H9 (cell line): ENCODE measurements around the gene NOP53. TPM values are rescaled to one million over a fixed set of nuclear protein-coding genes. Genes with fewer than 3 reads are reported as not detected.

ENCODE experiments used
- DNase-seq: peaks from one replicate; pipeline ENCODE4 v3.0.0-alpha.2; 2017
- H2AFZ ChIP-seq: one replicate; pipeline ENCODE4 v1.6.1; 2013; ENCODE audit warnings: mild to moderate bottlenecking, low read length, control low read depth, moderate library complexity
- H2AK5ac ChIP-seq: 2 replicates; pipeline ENCODE4 v1.6.1; 2013; ENCODE audit warnings: low read length, control low read depth, mixed read lengths; ENCODE audit not compliant: insufficient read length
- H2BK120ac ChIP-seq: one replicate; pipeline ENCODE4 v1.6.1; 2013; ENCODE audit warnings: low read depth, mild to moderate bottlenecking, low read length, control low read depth, inconsistent platforms; ENCODE audit not compliant: poor library complexity, severe bottlenecking
- H2BK12ac ChIP-seq: 2 replicates; pipeline ENCODE4 v1.6.1; 2013; ENCODE audit warnings: low read length, control low read depth, mixed read lengths, low read depth; ENCODE audit not compliant: insufficient read length
- H2BK15ac ChIP-seq: 2 replicates; pipeline ENCODE4 v1.6.1; 2013; ENCODE audit warnings: low read depth, low read length, control low read depth
- H2BK20ac ChIP-seq: one replicate; pipeline ENCODE4 v1.6.1; 2013; ENCODE audit warnings: low read depth, mild to moderate bottlenecking, low read length, control low read depth, inconsistent platforms; ENCODE audit not compliant: poor library complexity, severe bottlenecking
- H2BK5ac ChIP-seq: 2 replicates; pipeline ENCODE4 v1.6.1; 2013; ENCODE audit warnings: low read length, control low read depth, mixed read lengths; ENCODE audit not compliant: insufficient read length
- H3K14ac ChIP-seq: 2 replicates; pipeline ENCODE4 v1.6.1; 2013; ENCODE audit warnings: low read length, control low read depth; ENCODE audit not compliant: insufficient read depth
- H3K18ac ChIP-seq: 2 replicates; pipeline ENCODE4 v1.6.1; 2013; ENCODE audit warnings: low read depth, mild to moderate bottlenecking, mixed read lengths, low read length, control low read depth; ENCODE audit not compliant: insufficient read length
- H3K23ac ChIP-seq: 2 replicates; pipeline ENCODE4 v1.6.1; 2013; ENCODE audit warnings: low read length, control low read depth, mixed read lengths, low read depth; ENCODE audit not compliant: insufficient read length
- H3K23me2 ChIP-seq: 2 replicates; pipeline ENCODE4 v1.6.1; 2013; ENCODE audit warnings: low read depth, mild to moderate bottlenecking, mixed read lengths, low read length, control low read depth; ENCODE audit not compliant: insufficient read length, poor library complexity, severe bottlenecking
- H3K27ac ChIP-seq: 2 replicates; pipeline ENCODE4 v1.5.1; 2013; ENCODE audit warnings: low read length, control low read depth, mixed read lengths, low read depth; ENCODE audit not compliant: insufficient read length
- H3K27me3 ChIP-seq: 2 replicates; pipeline ENCODE4 v1.6.1; 2013; ENCODE audit warnings: low read length, control low read depth, inconsistent platforms; ENCODE audit not compliant: insufficient read depth
- H3K4ac ChIP-seq: 2 replicates; pipeline ENCODE4 v1.6.1; 2013; ENCODE audit warnings: low read depth, mild to moderate bottlenecking, control low read depth, inconsistent platforms, low read length, moderate library complexity
- H3K4me1 ChIP-seq: 2 replicates; pipeline ENCODE4 v1.6.1; 2013; ENCODE audit warnings: low read length, control low read depth, inconsistent platforms; ENCODE audit not compliant: insufficient read depth
- H3K4me2 ChIP-seq: 2 replicates; pipeline ENCODE4 v1.6.1; 2013; ENCODE audit warnings: low read length, control low read depth, mixed read lengths; ENCODE audit not compliant: insufficient read length, insufficient read depth
- H3K56ac ChIP-seq: 2 replicates; pipeline ENCODE4 v1.6.1; 2013; ENCODE audit warnings: low read depth, mild to moderate bottlenecking, mixed read lengths, low read length, control low read depth; ENCODE audit not compliant: insufficient read length
- H3K79me1 ChIP-seq: 2 replicates; pipeline ENCODE4 v1.6.1; 2013; ENCODE audit warnings: low read depth, mild to moderate bottlenecking, moderate library complexity, low read length, control low read depth, inconsistent platforms; ENCODE audit not compliant: insufficient read depth, poor library complexity, severe bottlenecking
- H3K79me2 ChIP-seq: 2 replicates; pipeline ENCODE4 v1.6.1; 2013; ENCODE audit warnings: low read length, control low read depth, inconsistent platforms; ENCODE audit not compliant: insufficient read depth
- H3K9ac ChIP-seq: 2 replicates; pipeline ENCODE4 v1.6.1; 2013; ENCODE audit warnings: low read length, control low read depth, mixed read lengths; ENCODE audit not compliant: insufficient read length; ENCODE audit errors: extremely low read depth
- H3K9me3 ChIP-seq: one replicate; pipeline ENCODE4 v1.6.1; 2013; ENCODE audit warnings: low read depth, low read length, inconsistent platforms; ENCODE audit not compliant: control insufficient read depth
- H3T11ph ChIP-seq: one replicate; pipeline ENCODE4 v1.6.1; 2013; ENCODE audit warnings: mild to moderate bottlenecking, low read length, control low read depth, inconsistent platforms
- H4K20me1 ChIP-seq: one replicate; pipeline ENCODE4 v1.6.1; 2013; ENCODE audit not compliant: control insufficient read depth, insufficient read length, insufficient read depth
- H4K5ac ChIP-seq: 2 replicates; pipeline ENCODE4 v1.6.1; 2013; ENCODE audit warnings: low read depth, mild to moderate bottlenecking, mixed read lengths, low read length, control low read depth; ENCODE audit not compliant: insufficient read length
- H4K8ac ChIP-seq: replicated peaks from 2 replicates; pipeline ENCODE4 v1.6.1; 2013; ENCODE audit warnings: low read length, control low read depth, mixed read lengths, low read depth; ENCODE audit not compliant: insufficient read length
- H4K91ac ChIP-seq: 2 replicates; pipeline ENCODE4 v1.6.1; 2013; ENCODE audit warnings: low read depth, mild to moderate bottlenecking, moderate library complexity, mixed read lengths, low read length, control low read depth; ENCODE audit not compliant: insufficient read length
- H3K27ac Mint-ChIP-seq, 3 experiments: 2 replicates in 2 of 3; 3 replicates in 1 of 3; pipeline ENCODE4 v1.8.0; 2020 to 2021; ENCODE audit warnings: mixed read lengths in 3 of 3, mild to moderate bottlenecking in 1 of 3, moderate library complexity in 1 of 3
- H3K27me3 Mint-ChIP-seq: 2 replicates; pipeline ENCODE4 v1.8.0; 2021; ENCODE audit warnings: low read depth, mild to moderate bottlenecking, moderate library complexity, mixed read lengths
- H3K36me3 Mint-ChIP-seq, 3 experiments: 2 replicates in 2 of 3; 3 replicates in 1 of 3; pipeline ENCODE4 v1.8.0; 2020 to 2021; ENCODE audit warnings: low read depth in 3 of 3, mixed read lengths in 3 of 3; ENCODE audit not compliant: insufficient read depth in 1 of 3
- H3K4me1 Mint-ChIP-seq, 2 experiments: 2 replicates each; pipeline ENCODE4 v1.8.0; 2020; ENCODE audit warnings: mixed read lengths in 2 of 2
- H3K4me3 Mint-ChIP-seq, 2 experiments: 2 replicates in 1 of 2; 3 replicates in 1 of 2; pipeline ENCODE4 v1.8.0; 2020 to 2021; ENCODE audit warnings: mild to moderate bottlenecking in 2 of 2, mixed read lengths in 2 of 2, moderate library complexity in 1 of 2
- H3K9me3 Mint-ChIP-seq, 2 experiments: 2 replicates in 1 of 2; 3 replicates in 1 of 2; pipeline ENCODE4 v1.8.0; 2020; ENCODE audit warnings: mild to moderate bottlenecking in 2 of 2, mixed read lengths in 2 of 2, moderate library complexity in 1 of 2
- CTCF ChIP-seq: fragments of 200-600 bp; sonication (generic); conservative IDR thresholded peaks from 3 replicates; pipeline ENCODE4 v1.8.0; 2021; ENCODE audit warnings: antibody characterized with exemption, mild to moderate bottlenecking
- WGBS: extraction: QIAGEN DNeasy Blood & Tissue Kit; methylation state at CpG from one replicate; pipeline ENCODE4 v1.1.7; 2013; ENCODE audit warnings: missing lambda C conversion rate, low lambda C conversion rate, mixed read lengths; ENCODE audit not compliant: insufficient read length; ENCODE audit errors: extremely low coverage; 5-methylcytosine and 5-hydroxymethylcytosine counted together
- total RNA-seq: library from RNA; stranded (reverse); gene quantifications from 2 replicates; pipeline ENCODE4 v1.2.1, GENCODE V29; 2021

The NOP53 gene
- total RNA-seq, 1 experiment from 2014 or later, result 325 TPM

GRCh38 chr19:47757617-47758442 lies 12.5 kb downstream of the NOP53 start:
- no peak overlapping the region for H2BK5ac ChIP-seq
- no peak overlapping the region for H3K4me3 Mint-ChIP-seq

More at GRCh38 chr19:47757617-47758442, 12.5 kb downstream of the NOP53 start:
- Histone ChIP-seq H3K18ac (no peak overlapping the region), H2BK20ac (no peak overlapping the region), H3K4me2 (no peak overlapping the region), H3K9ac (no peak overlapping the region), H3K14ac (no peak overlapping the region), H2BK15ac (no peak overlapping the region), H3K4ac (no peak overlapping the region), H4K8ac (no peak overlapping the region), H4K20me1 (no peaks in the 10 kb centered on the region), H3K23ac (no peak overlapping the region), H4K5ac (no peak overlapping the region), H3K27me3 (no peaks in the 10 kb centered on the region), H3K27ac (no peak overlapping the region), H2BK120ac (no peak overlapping the region), H3K4me1 (no peaks in the 10 kb centered on the region), H3K56ac (no peak overlapping the region), H4K91ac (no peak overlapping the region), H3K79me2 (no peaks in the 10 kb centered on the region), H3K79me1 (no peaks in the 10 kb centered on the region), H3K23me2 (no peaks in the 10 kb centered on the region), H2BK12ac (no peak overlapping the region), H3T11ph (no peak overlapping the region), H3K9me3 (no peaks in the 10 kb centered on the region), H2AFZ (no peak overlapping the region), H2AK5ac (no peak overlapping the region)
- no peaks in the 10 kb centered on the region for H3K4me1 Mint-ChIP-seq
- peaks cover 0 to 3% of the 10 kb centered on the region in 2 experiments; a peak in 1 of 5 replicates for H3K9me3 Mint-ChIP-seq
- no CpG with 5 or more reads among the region's 14 CpGs for WGBS
- no peak for TF ChIP-seq CTCF
- H3K27me3 Mint-ChIP-seq, result no peaks in the 10 kb centered on the region
- DNase-seq, result no peak
- H3K36me3 Mint-ChIP-seq, result peaks cover 43 to 57% (median 56%) of the 10 kb centered on the region in 3 experiments
- no peak overlapping the region for H3K27ac Mint-ChIP-seq
